Liver (tissue), 9 donors: ENCODE results near the gene ACTR2. TPM values are rescaled to one million over a fixed set of nuclear protein-coding genes. Genes with fewer than 3 reads are reported as not detected.

Experiments used
- DNase-seq: peaks from one replicate; pipeline ENCODE4 v3.0.0-alpha.2; 2017; ENCODE audit warnings: low spot score
- H3K27ac ChIP-seq, 2 donors: one replicate each; pipeline ENCODE4 v1.7.0; 2013; ENCODE audit warnings: inconsistent platforms in 2 of 2, low read length in 2 of 2, control low read depth in 1 of 2, low read depth in 1 of 2, mild to moderate bottlenecking in 1 of 2
- H3K27me3 ChIP-seq, 4 donors: one replicate each; pipeline versions ENCODE4 v1.6.1 to v1.7.0; 2013; ENCODE audit warnings: low read length in 3 of 4, inconsistent platforms in 1 of 4, mild to moderate bottlenecking in 1 of 4, moderate library complexity in 1 of 4; ENCODE audit not compliant: control insufficient read depth in 4 of 4, insufficient read depth in 4 of 4
- H3K36me3 ChIP-seq, 4 donors: one replicate each; pipeline versions ENCODE4 v1.6.1 to v1.7.0; 2013; ENCODE audit warnings: low read length in 3 of 4, mild to moderate bottlenecking in 3 of 4, low read depth in 1 of 4, moderate library complexity in 1 of 4; ENCODE audit not compliant: control insufficient read depth in 4 of 4, insufficient read depth in 3 of 4
- H3K4me1 ChIP-seq, 4 donors: one replicate each; pipeline versions ENCODE4 v1.6.1 to v1.7.0; 2013; ENCODE audit warnings: low read length in 3 of 4, mild to moderate bottlenecking in 3 of 4, moderate library complexity in 1 of 4; ENCODE audit not compliant: control insufficient read depth in 4 of 4, insufficient read depth in 4 of 4
- H3K4me3 ChIP-seq, 3 donors: one replicate each; pipeline versions ENCODE4 v1.6.1 to v1.7.0; 2013; ENCODE audit warnings: low read length in 3 of 3, control low read depth in 1 of 3, low read depth in 1 of 3, mild to moderate bottlenecking in 1 of 3
- H3K9ac ChIP-seq, 2 donors: one replicate each; pipeline ENCODE4 v1.7.0; 2013; ENCODE audit warnings: low read length in 2 of 2, mild to moderate bottlenecking in 2 of 2, moderate library complexity in 2 of 2, control low read depth in 1 of 2, low read depth in 1 of 2
- H3K9me3 ChIP-seq, 4 donors: one replicate each; pipeline versions ENCODE4 v1.6.1 to v1.7.0; 2013; ENCODE audit warnings: low read length in 3 of 4; ENCODE audit not compliant: control insufficient read depth in 4 of 4
- ATF3 ChIP-seq: IDR thresholded peaks from 2 replicates; pipeline ENCODE4 v1.6.1; 2016; ENCODE audit warnings: antibody characterized with exemption
- CTCF ChIP-seq: fragments of 150-350 bp; IDR thresholded peaks from 2 replicates; pipeline ENCODE4 v1.5.1; 2017; ENCODE audit warnings: improper control_type of control experiment, low read depth, low read length; ENCODE audit not compliant: missing input control
- EGR1 ChIP-seq, 2 donors: IDR thresholded peaks; 2 replicates each; pipeline ENCODE4 v1.6.1; 2016 to 2018; ENCODE audit warnings: antibody characterized with exemption in 2 of 2, low read depth in 2 of 2
- FOXA2 ChIP-seq: IDR thresholded peaks from 2 replicates; pipeline ENCODE4 v1.6.1; 2016; ENCODE audit warnings: antibody characterized with exemption
- GABPA ChIP-seq, 2 donors: IDR thresholded peaks in 1 of 2; conservative IDR thresholded peaks in 1 of 2; 2 replicates each; pipeline ENCODE4 v1.6.1; 2016; ENCODE audit warnings: antibody characterized with exemption in 2 of 2, mild to moderate bottlenecking in 1 of 2, moderate library complexity in 1 of 2
- HNF4G ChIP-seq: IDR thresholded peaks from 2 replicates; pipeline ENCODE4 v1.6.1; 2016; ENCODE audit warnings: antibody characterized with exemption
- JUND ChIP-seq, 2 donors: IDR thresholded peaks; 2 replicates each; pipeline ENCODE4 v1.6.1; 2016; ENCODE audit warnings: antibody characterized with exemption in 2 of 2
- MAX ChIP-seq: IDR thresholded peaks from 2 replicates; pipeline ENCODE4 v1.6.1; 2016; ENCODE audit warnings: antibody characterized with exemption
- NR2F2 ChIP-seq: IDR thresholded peaks from 2 replicates; pipeline ENCODE4 v1.6.1; 2016; ENCODE audit warnings: antibody characterized with exemption
- RAD21 ChIP-seq, 2 donors: IDR thresholded peaks; 2 replicates each; pipeline ENCODE4 v1.6.1; 2016; ENCODE audit warnings: antibody characterized with exemption in 2 of 2, mild to moderate bottlenecking in 2 of 2
- REST ChIP-seq: IDR thresholded peaks from 2 replicates; pipeline ENCODE4 v1.6.1; 2016; ENCODE audit warnings: antibody characterized with exemption, mild to moderate bottlenecking
- RXRA ChIP-seq, 2 donors: IDR thresholded peaks; 2 replicates each; pipeline ENCODE4 v1.6.1; 2017 to 2018; ENCODE audit warnings: antibody characterized with exemption in 2 of 2, mild to moderate bottlenecking in 1 of 2
- SP1 ChIP-seq: IDR thresholded peaks from 2 replicates; pipeline ENCODE4 v1.6.1; 2018; ENCODE audit warnings: antibody characterized with exemption, mild to moderate bottlenecking
- TAF1 ChIP-seq: conservative IDR thresholded peaks from 2 replicates; pipeline ENCODE4 v1.6.1; 2016; ENCODE audit warnings: antibody characterized with exemption, mild to moderate bottlenecking
- YY1 ChIP-seq: IDR thresholded peaks from 2 replicates; pipeline ENCODE4 v1.6.1; 2016; ENCODE audit warnings: antibody characterized with exemption, mild to moderate bottlenecking
- ZBTB33 ChIP-seq: IDR thresholded peaks from 2 replicates; pipeline ENCODE4 v1.6.1; 2016; ENCODE audit warnings: antibody characterized with exemption
- WGBS: extraction: QIAGEN DNeasy Blood & Tissue Kit; methylation state at CpG from one replicate; pipeline ENCODE4 v1.1.7; 2013; 5-methylcytosine and 5-hydroxymethylcytosine counted together
- polyA plus RNA-seq, 2 donors: library from polyadenylated mRNA; stranded (reverse) in 1 of 2; unstranded in 1 of 2; fragments of 200-250 nt in 1 of 2; fragments of >200 nt in 1 of 2; fragmentation: Nextera tagmentation in 1 of 2; extraction: Ambion mirVana in 1 of 2; gene quantifications; one replicate each; pipeline versions ENCODE4 v1.2.1 to v1.2.3, GENCODE V29; 2013 to 2015
- total RNA-seq, 2 donors: library from RNA; depleted of rRNA; stranded (reverse); fragments of >200 nt; gene quantifications; one replicate each; pipeline ENCODE4 v1.2.3, GENCODE V29; 2014
- donor health status: healthy.
- donor health status: healthy.
- donor health status: healthy.
- donor health status: healthy.
- donor health status: healthy.

The ACTR2 gene
- total and polyA plus RNA-seq, 4 donors, result 21.6 to 72.0 (median 45.9) TPM

- Histone ChIP-seq H3K9ac (no peak overlapping the region), H3K36me3 (peaks cover 0 to 8% (median under 1%) of the 10 kb centered on the region in 4 donors), H3K27me3 (no peaks in the 10 kb centered on the region), H3K27ac (no peak overlapping the region), H3K9me3 (no peaks in the 10 kb centered on the region), H3K4me1 (no peaks in the 10 kb centered on the region), H3K4me3 (no peak overlapping the region)
- DNase-seq, result no peak
- TF ChIP-seq EGR1 (IDR thresholded peaks at IDR 0.05; ENCODE audit: low read depth in 2 of 2), result no peak
- no peak for TF ChIP-seq MAX
- no peak for TF ChIP-seq ZBTB33
- no peak for TF ChIP-seq SP1
- no peak for TF ChIP-seq NR2F2
- no peak for TF ChIP-seq RAD21 (IDR thresholded peaks at IDR 0.05)
- no peak for TF ChIP-seq FOXA2
- TF ChIP-seq REST, result no peak
- TF ChIP-seq TAF1, result no peak
- TF ChIP-seq JUND (IDR thresholded peaks at IDR 0.05), result no peak
- no peak for TF ChIP-seq GABPA (IDR thresholded peaks at IDR 0.05 in 1 of 2, conservative IDR thresholded peaks at IDR 0.05 in 1 of 2)
- no peak for TF ChIP-seq RXRA (IDR thresholded peaks at IDR 0.05)
- no peak for TF ChIP-seq HNF4G
- TF ChIP-seq CTCF, result no peak
- TF ChIP-seq ATF3, result no peak
- 89% methylated on average over 5 of the region's 5 CpGs for WGBS
These were observed 50.3 kb downstream of the ACTR2 start for GRCh38 chr2:65277791-65278483.

- Histone ChIP-seq H3K4me1 (no peaks in the 10 kb centered on the region), H3K4me3 (no peak overlapping the region), H3K27me3 (no peaks in the 10 kb centered on the region), H3K36me3 (peaks cover 0 to 2% (median 0%) of the 10 kb centered on the region in 4 donors), H3K9ac (no peak overlapping the region), H3K27ac (no peak overlapping the region), H3K9me3 (no peaks in the 10 kb centered on the region)
- DNase-seq, result no peak
- WGBS, result 72% methylated on average over 6 of the region's 6 CpGs
- TF ChIP-seq YY1 (no peak), RAD21 (IDR thresholded peaks at IDR 0.05) (peak in 1 of 2 donors; percentile 19), NR2F2 (peak; percentile 63), HNF4G (no peak)
These were observed 50.9 kb downstream of the ACTR2 start for GRCh38 chr2:65278531-65278981.
